Suprapubic skin (tissue), 4 donors: ENCODE measurements around the gene CPA1.

Source experiments
- CTCF ChIP-seq, 2 donors: fragments of 200-600 bp in 1 of 2; fragments of 450-650 bp in 1 of 2; sonication (generic) in 1 of 2; IDR thresholded peaks; one replicate each; pipeline ENCODE4 v1.5.1; 2016 to 2019; ENCODE audit warnings: antibody characterized with exemption in 2 of 2, mild to moderate bottlenecking in 1 of 2, moderate library complexity in 1 of 2
- POLR2A ChIP-seq, 2 donors: fragments of 450-650 bp; IDR thresholded peaks; one replicate each; pipeline ENCODE4 v1.6.1; 2017; ENCODE audit warnings: antibody characterized with exemption in 2 of 2, mild to moderate bottlenecking in 2 of 2, moderate library complexity in 2 of 2
- POLR2AphosphoS5 ChIP-seq, 3 donors: sonication (generic); formaldehyde crosslinking; IDR thresholded peaks; one replicate each; pipeline ENCODE4 v1.6.1; 2017; ENCODE audit warnings: antibody characterized with exemption in 3 of 3

GRCh38 chr7:130341882-130342281 lies 38.4 kb upstream of the CPA1 start:
- TF ChIP-seq CTCF (IDR thresholded peaks at IDR 0.05) (no peak), POLR2A (IDR thresholded peaks at IDR 0.05) (no peak), POLR2AphosphoS5 (IDR thresholded peaks at IDR 0.05) (no peak)
